Small intestine (tissue), 7 donors: Measurements from ENCODE around the gene HTRA3. TPM values are rescaled to one million over a fixed set of nuclear protein-coding genes. Genes with fewer than 3 reads are reported as not detected.
A peak's percentile ranks its signal among the peaks of the same experiment; 100 is the strongest.

Experiments
- DNase-seq, 2 donors: peaks; one replicate each; pipeline versions ENCODE4 v3.0.0 to v3.0.0-alpha.2; 2013
- FAIRE-seq: peaks from 2 replicates; lab custom pipeline; 2012; peaks lifted over from hg19 to GRCh38; lab: Jason Lieb, UNC
- H3K27ac ChIP-seq, 3 donors: one replicate each; pipeline ENCODE4 v1.5.1; 2013; ENCODE audit warnings: low read length in 2 of 3, mild to moderate bottlenecking in 2 of 3, control low read depth in 1 of 3, inconsistent platforms in 1 of 3, low read depth in 1 of 3, moderate library complexity in 1 of 3
- H3K27me3 ChIP-seq, 3 donors: one replicate each; pipeline ENCODE4 v1.6.1; 2013; ENCODE audit warnings: low read length in 3 of 3, inconsistent platforms in 1 of 3; ENCODE audit not compliant: control insufficient read depth in 3 of 3, insufficient read depth in 3 of 3
- H3K36me3 ChIP-seq, 3 donors: one replicate each; pipeline ENCODE4 v1.6.1; 2013; ENCODE audit warnings: low read length in 3 of 3, inconsistent platforms in 1 of 3, low read depth in 1 of 3, mild to moderate bottlenecking in 1 of 3, moderate library complexity in 1 of 3; ENCODE audit not compliant: control insufficient read depth in 3 of 3, insufficient read depth in 2 of 3
- H3K4me1 ChIP-seq, 3 donors: one replicate each; pipeline ENCODE4 v1.6.1; 2013; ENCODE audit warnings: low read length in 2 of 3, inconsistent platforms in 1 of 3, low read depth in 1 of 3, mild to moderate bottlenecking in 1 of 3, moderate library complexity in 1 of 3; ENCODE audit not compliant: control insufficient read depth in 3 of 3, insufficient read depth in 2 of 3
- H3K4me3 ChIP-seq, 3 donors: one replicate each; pipeline ENCODE4 v1.5.1; 2013; ENCODE audit warnings: low read length in 3 of 3, control low read depth in 1 of 3, inconsistent platforms in 1 of 3, low read depth in 1 of 3, mild to moderate bottlenecking in 1 of 3, moderate library complexity in 1 of 3
- H3K9me3 ChIP-seq, 2 donors: one replicate each; pipeline ENCODE4 v1.6.1; 2013; ENCODE audit warnings: low read depth in 1 of 2, low read length in 1 of 2; ENCODE audit not compliant: control insufficient read depth in 2 of 2, insufficient read depth in 1 of 2
- WGBS, 3 donors: extraction: QIAGEN DNeasy Blood & Tissue Kit; methylation state at CpG; one replicate each; pipeline ENCODE4 v1.1.7; 2013; 5-methylcytosine and 5-hydroxymethylcytosine counted together
- polyA plus RNA-seq, 4 donors: library from polyadenylated mRNA; stranded (reverse) in 3 of 4; unstranded in 1 of 4; fragments of 200-250 nt in 3 of 4; fragments of 120-200 nt in 1 of 4; gene quantifications; one replicate each; pipeline versions ENCODE4 v1.2.1 to v1.2.3, GENCODE V29; 2013
- donor health status: healthy with polysubstance abuse.
- donor health status: control.
- donor health status: control.
- donor health status: Bipolar disorder and iron deficiency.
- donor health status: healthy.

Gene HTRA3
- polyA plus RNA-seq, 4 donors = 0.67 to 13.2 (median 6.1) TPM

DNA sequence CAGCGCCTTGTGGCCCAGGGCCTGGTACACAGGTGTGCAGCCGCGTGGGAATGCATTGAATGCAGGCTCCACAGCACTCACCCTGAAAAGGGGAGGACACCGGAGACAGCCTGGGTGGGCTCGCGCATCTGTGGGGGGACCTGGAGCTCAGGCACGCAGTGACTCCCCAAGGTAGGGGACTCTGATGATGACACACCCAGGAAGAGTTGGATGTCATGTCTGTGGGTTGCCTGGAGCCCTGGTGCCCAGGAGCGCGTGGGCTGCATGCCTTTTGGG, 32.7 kb upstream of the HTRA3 start:
- DNase-seq = no peak
- Histone ChIP-seq H3K27me3 (no peaks in the 10 kb centered on the region), H3K9me3 (no peaks in the 10 kb centered on the region), H3K27ac (no peak overlapping the region), H3K36me3 (peaks cover 0 to 83% (median 0%) of the 10 kb centered on the region in 3 donors), H3K4me1 (peaks cover 0 to 32% (median 0%) of the 10 kb centered on the region in 3 donors), H3K4me3 (no peak overlapping the region)
- WGBS, 3 donors = 90 to 94% (median 92%) methylated on average over 9 of the region's 9 CpGs
- no peak for FAIRE-seq

DNA sequence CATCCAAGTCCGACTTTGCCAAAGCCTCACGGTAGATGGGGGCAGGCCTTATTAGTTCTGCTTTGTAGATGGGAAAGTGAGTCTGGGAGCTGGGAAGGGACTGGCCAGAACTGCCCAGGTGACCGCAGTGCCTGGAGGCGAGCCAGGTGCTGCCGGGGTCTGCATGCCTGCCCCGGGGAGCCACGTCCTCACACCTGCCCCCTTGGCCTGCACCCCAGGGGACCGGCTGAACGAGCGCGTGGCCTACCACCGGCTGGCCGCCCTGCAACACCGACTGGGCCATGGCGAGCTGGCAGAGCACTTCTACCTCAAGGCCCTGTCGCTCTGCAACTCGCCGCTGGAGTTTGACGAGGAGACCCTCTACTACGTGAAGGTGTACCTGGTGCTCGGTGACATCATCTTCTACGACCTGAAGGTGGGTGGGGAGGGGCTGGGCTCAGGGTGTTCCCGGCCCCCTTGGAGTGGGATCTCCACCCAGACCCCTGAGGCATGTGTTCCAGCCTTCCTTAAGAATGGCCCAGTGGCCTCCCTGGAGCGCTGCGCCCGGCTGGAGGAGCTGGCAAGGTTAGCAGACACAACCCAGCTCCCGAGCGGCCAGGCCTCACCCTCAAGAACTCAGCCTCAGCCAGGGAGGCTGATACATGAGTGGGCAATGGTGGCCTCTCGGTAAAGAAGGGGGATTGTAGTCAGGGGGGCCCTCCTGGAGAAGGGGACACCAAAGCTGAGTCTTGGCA, 32.1 kb upstream of the HTRA3 start:
- Histone ChIP-seq H3K27me3 (no peaks in the 10 kb centered on the region), H3K36me3 (peaks cover 0 to 85% (median 0%) of the 10 kb centered on the region in 3 donors), H3K9me3 (no peaks in the 10 kb centered on the region), H3K4me3 (no peak overlapping the region), H3K4me1 (peaks cover 0 to 37% (median 0%) of the 10 kb centered on the region in 3 donors), H3K27ac (peak overlapping the region in 1 of 3 donors; percentile 53)
- DNase-seq (no peak), FAIRE-seq (no peak)
- WGBS, 3 donors = 91 to 93% (median 93%) methylated on average over 29 of the region's 29 CpGs

DNA sequence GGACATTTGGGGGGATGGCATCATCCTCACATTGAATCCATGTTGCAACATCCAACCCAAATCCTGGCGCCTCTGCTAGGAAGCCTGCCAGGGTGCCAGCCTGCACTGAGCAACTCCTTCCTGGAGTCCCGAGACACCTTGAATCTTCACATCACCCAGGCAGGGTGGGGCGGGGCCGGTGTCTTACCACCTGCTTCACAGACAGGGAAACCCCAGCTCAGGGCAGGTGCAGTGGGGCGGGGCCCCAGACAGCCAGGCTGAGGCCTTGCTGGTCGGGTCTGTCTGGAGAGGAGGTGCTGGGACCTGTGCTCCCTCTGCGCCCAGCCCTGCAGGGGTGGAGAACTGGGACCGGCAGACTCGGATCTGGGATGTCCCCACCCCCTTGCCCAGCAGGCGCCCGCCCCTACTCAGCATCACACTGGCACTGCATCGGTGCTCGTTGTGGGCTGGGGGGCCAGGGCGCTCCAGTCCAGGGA, 31.5 kb upstream of the HTRA3 start:
- Histone ChIP-seq H3K4me1 (peaks cover 0 to 41% (median 0%) of the 10 kb centered on the region in 3 donors), H3K27ac (peak overlapping the region in 1 of 3 donors; percentile 81), H3K4me3 (no peak overlapping the region), H3K36me3 (peaks cover 0 to 84% (median 0%) of the 10 kb centered on the region in 3 donors), H3K27me3 (no peaks in the 10 kb centered on the region), H3K9me3 (no peaks in the 10 kb centered on the region)
- FAIRE-seq (no peak), DNase-seq (peak; percentile 49 to 82)
- WGBS, 3 donors = 25 to 57% (median 47%) methylated on average over 14 of the region's 14 CpGs

DNA sequence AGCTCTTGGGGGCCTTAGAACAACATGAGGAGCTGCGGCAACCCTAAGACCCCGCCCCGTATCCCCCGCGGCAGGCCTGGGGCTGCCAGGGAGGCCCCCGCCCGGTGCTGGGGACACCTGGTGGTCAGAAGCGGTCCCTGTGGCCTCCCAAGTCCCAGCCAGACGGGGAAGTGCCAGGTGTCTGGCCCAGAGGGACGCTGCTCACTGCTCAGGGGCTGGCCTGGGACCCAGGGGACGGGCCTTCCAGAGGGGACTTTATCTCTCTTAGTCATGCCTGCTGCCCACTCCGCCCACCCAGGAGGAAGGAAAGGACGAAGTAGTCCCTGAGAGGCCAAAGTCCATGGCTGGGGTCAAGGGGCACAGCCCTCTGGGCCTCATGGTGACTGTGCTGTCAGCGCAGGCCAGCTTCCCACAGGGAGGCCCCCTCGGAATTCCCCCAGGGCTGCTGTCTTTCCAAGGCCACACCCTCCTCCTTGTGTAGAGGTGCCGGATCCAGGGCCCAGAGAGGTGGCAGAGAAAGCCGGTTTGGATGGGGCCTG, 31.0 kb upstream of the HTRA3 start:
- Histone ChIP-seq H3K4me3 (no peak overlapping the region), H3K27me3 (no peaks in the 10 kb centered on the region), H3K27ac (peak overlapping the region in 1 of 3 donors; percentile 81), H3K4me1 (peaks cover 0 to 41% (median 0%) of the 10 kb centered on the region in 3 donors), H3K36me3 (peaks cover 0 to 82% (median 0%) of the 10 kb centered on the region in 3 donors), H3K9me3 (no peaks in the 10 kb centered on the region)
- DNase-seq (peak; percentile 17 to 92), FAIRE-seq (no peak)
- 25 to 54% (median 37%) methylated on average over 10 to 17 of the region's 17 CpGs for WGBS, 3 donors

DNA sequence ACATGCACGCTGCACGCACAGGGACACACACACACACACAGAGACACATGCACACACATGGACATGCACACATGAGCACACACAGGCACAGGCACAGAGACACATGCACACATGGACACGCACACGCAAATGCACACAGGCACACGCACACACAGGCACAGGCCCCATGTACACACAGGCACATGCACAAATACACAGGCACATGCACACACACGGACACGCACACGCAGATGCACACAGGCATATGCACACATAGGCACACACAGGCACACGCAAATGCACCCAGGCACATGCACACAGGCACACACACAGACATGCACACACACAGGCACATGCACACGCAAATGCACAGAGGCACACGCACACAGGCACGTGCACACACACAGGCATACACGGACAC, 30.3 kb upstream of the HTRA3 start:
- no peak overlapping the region for H3K4me3 ChIP-seq
- H3K36me3 ChIP-seq = peaks cover 0 to 85% (median 0%) of the 10 kb centered on the region in 3 donors
- DNase-seq (no peak), FAIRE-seq (no peak)
- H3K27me3 ChIP-seq = no peaks in the 10 kb centered on the region
- no peaks in the 10 kb centered on the region for H3K9me3 ChIP-seq
- peaks cover 0 to 41% (median 0%) of the 10 kb centered on the region in 3 donors for H3K4me1 ChIP-seq
- WGBS, 3 donors = 95 to 97% (median 95%) methylated on average over 13 of the region's 13 CpGs
- H3K27ac ChIP-seq = no peak overlapping the region

DNA sequence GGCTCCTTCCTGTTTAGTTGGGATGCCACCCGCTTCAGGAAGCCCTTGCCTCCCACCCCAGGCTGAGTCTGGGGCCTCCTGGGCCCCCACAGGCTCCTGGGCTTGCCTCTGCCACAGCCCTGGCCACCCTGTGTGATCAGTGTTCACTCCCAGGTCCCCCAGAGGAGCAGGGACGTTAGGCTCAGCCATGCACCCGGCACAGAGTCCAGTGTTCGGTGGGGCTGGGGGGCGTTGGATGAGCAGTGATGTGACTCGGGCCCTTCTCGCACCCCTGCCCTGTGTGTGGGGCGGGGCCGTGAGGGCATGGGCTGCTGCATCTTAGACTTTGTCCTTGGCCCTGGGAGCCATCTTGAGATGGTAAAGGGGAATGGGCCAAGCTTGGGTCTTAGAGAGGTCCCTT, 29.9 kb upstream of the HTRA3 start:
- no peak overlapping the region for H3K27ac ChIP-seq
- no peak overlapping the region for H3K4me3 ChIP-seq
- FAIRE-seq (no peak), DNase-seq (no peak)
- peaks cover 0 to 41% (median 0%) of the 10 kb centered on the region in 3 donors for H3K4me1 ChIP-seq
- 91 to 92% (median 92%) methylated on average over 9 of the region's 9 CpGs for WGBS, 3 donors
- peaks cover 0 to 81% (median 0%) of the 10 kb centered on the region in 3 donors for H3K36me3 ChIP-seq
- no peaks in the 10 kb centered on the region for H3K9me3 ChIP-seq
- H3K27me3 ChIP-seq = no peaks in the 10 kb centered on the region

DNA sequence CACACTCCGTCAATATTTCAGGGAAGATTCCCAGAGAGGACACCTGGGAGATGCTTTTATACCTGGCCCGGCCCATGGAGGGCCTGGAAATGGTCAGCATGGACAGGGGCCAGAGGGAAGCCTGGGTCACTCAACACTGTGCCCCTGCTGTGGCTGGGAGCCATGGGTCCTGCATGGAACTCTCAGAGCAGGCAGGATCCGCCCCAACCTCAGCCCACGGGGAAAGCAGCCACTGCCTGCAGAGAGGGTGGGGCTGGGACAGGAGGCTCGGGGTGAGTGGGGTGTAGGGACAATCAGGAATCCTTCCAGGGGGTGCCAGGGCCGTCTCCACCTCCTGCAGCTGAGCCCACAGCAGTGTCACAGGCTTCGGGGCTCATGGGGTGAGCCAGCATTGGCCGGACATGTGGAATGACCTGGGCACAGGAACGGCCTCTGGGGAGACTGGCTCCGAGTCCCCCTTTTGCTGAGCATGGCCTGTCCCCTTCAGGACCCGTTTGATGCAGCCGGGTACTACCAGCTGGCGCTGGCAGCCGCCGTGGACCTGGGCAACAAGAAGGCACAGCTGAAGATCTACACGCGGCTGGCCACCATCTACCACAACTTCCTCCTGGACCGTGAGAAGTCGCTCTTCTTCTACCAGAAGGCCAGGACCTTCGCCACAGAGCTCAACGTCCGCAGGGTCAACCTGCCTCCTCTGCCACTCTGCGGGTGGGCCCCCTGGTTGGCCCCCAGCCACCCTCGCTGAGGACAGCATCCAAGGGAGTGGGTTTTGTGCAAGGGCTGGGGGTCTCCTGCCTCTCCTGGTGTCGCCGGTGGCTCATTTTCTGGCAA, 29.1 kb upstream of the HTRA3 start:
- peaks cover 0 to 73% (median 0%) of the 10 kb centered on the region in 3 donors for H3K36me3 ChIP-seq
- no peaks in the 10 kb centered on the region for H3K27me3 ChIP-seq
- peaks cover 0 to 3% of the 10 kb centered on the region in 2 donors for H3K9me3 ChIP-seq
- H3K4me3 ChIP-seq = no peak overlapping the region
- H3K4me1 ChIP-seq = peaks cover 0 to 41% (median 0%) of the 10 kb centered on the region in 3 donors
- WGBS, 3 donors = 73 to 82% (median 75%) methylated on average over 23 to 26 of the region's 26 CpGs
- H3K27ac ChIP-seq = no peak overlapping the region
- DNase-seq (no peak), FAIRE-seq (no peak)

DNA sequence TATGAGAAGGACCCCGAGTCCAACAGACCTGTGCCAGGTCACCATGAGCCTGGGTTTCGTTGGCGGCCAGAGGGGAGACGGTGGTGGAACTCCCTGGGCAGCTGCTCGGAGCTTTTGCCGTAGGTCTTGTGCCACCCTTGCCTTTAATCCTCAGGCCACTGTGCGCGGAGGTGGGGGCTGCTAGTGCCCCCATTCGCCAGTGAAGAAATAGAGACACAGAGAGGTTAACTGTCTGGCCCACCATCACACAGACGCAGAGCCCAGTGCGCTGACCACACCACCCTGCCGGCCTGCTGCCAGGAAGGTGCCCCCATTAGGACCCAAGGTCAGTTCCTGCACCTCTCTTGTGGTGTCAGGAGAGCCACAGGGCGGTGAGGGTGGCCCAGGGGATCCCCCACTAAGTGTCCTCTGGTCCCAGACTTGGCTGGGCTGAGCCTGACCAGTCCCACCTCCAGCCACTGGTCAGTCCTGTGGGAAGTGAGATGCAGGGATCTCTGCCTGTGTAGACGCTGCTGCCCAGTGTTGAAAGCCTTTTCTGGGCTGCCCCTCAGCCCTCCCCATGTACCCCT, 28.3 kb upstream of the HTRA3 start:
- Histone ChIP-seq H3K4me1 (peaks cover 0 to 41% (median 0%) of the 10 kb centered on the region in 3 donors), H3K9me3 (peaks cover 0 to 9% of the 10 kb centered on the region in 2 donors), H3K4me3 (no peak overlapping the region), H3K36me3 (peaks cover 0 to 65% (median 0%) of the 10 kb centered on the region in 3 donors), H3K27ac (peak overlapping the region in 1 of 3 donors; percentile 53), H3K27me3 (no peaks in the 10 kb centered on the region)
- DNase-seq = no peak
- no peak for FAIRE-seq
- WGBS, 3 donors = 91 to 92% (median 91%) methylated on average over 14 of the region's 14 CpGs
